ENCODE measurements around the gene ESRRA. TPM values are rescaled to one million over a fixed set of nuclear protein-coding genes. Genes with fewer than 3 reads are reported as not detected.

Gene ESRRA
- polyA plus RNA-seq, 1 donor (not counting 4 experiments of a cell fraction or from before 2014, with no cell fraction given) = 20.8 TPM

GRCh38 chr11:64358907-64359711, 53.8 kb downstream of the ESRRA start, which contains the start of gene RPS6KA4:
TSS of gene RPS6KA4 (plus strand) at chr11:64359162. CDS start at chr11:64359236, 74 bp downstream.
- dilution Hi-C loops (cut with MboI; ENCODE audit: extremely low pct_ligation_motif_present, low sequenced_read_pairs) = no loop called here
- H3K9me1 ChIP-seq (ENCODE audit: control insufficient read depth, extremely low read depth, insufficient read depth, low read length) = peaks cover 3% of the 10 kb centered on the region
- H3K36me3 ChIP-seq (ENCODE audit: control insufficient read depth in 2 of 2, extremely low read depth in 1 of 2, insufficient read depth in 2 of 2, low read length in 2 of 2) = peaks cover 25 to 34% of the 10 kb centered on the region in 2 experiments
- no peak for FAIRE-seq
- H3K27me3 ChIP-seq (ENCODE audit: control insufficient read depth, extremely low read depth, insufficient read depth, low read length) = no peaks in the 10 kb centered on the region
- TF ChIP-seq EZH2 (IDR thresholded peaks at IDR 0.05; ENCODE audit: low read length) (no peak), CTCF (optimal IDR thresholded peaks at IDR 0.05 in 1 of 3, IDR thresholded peaks at IDR 0.05 in 1 of 3, conservative IDR thresholded peaks at IDR 0.05 in 1 of 3; ENCODE audit: extremely low read depth in 1 of 3, insufficient read depth in 2 of 3, low read length in 3 of 3) (no peak)
- H3K79me2 ChIP-seq (ENCODE audit: control insufficient read depth, insufficient read depth, low read length) = peaks cover 35% of the 10 kb centered on the region
- peak within 1 kb of the TSS; percentile 88 for H3K27ac ChIP-seq (ENCODE audit: control insufficient read depth, insufficient read depth, low read length)
- DNase-seq (ENCODE audit: low read depth, low spot score) = no peak
- peaks cover 6% of the 10 kb centered on the region for H4K20me1 ChIP-seq (ENCODE audit: control insufficient read depth, extremely low read depth, insufficient read depth, low read length)
- peak within 1 kb of the TSS; percentile 76 for H2AFZ ChIP-seq (ENCODE audit: control insufficient read depth, low read length)
- peak within 1 kb of the TSS; percentile 86 for H3K9ac ChIP-seq (ENCODE audit: control insufficient read depth, extremely low read depth, insufficient read depth, low read length)
- peak within 1 kb of the TSS; percentile 97 for H3K4me2 ChIP-seq (ENCODE audit: control insufficient read depth, extremely low read depth, insufficient read depth, low read depth, low read length)
- H3K9me3 ChIP-seq (ENCODE audit: control insufficient read depth, low read depth, low read length) = no peaks in the 10 kb centered on the region
- H3K4me3 ChIP-seq (ENCODE audit: control insufficient read depth in 2 of 3, extremely low read depth in 1 of 3, insufficient read depth in 2 of 3, low read depth in 1 of 3, low read length in 3 of 3) = peak within 1 kb of the TSS; percentile 86 to 93 (median 90)
- H3K4me1 ChIP-seq (ENCODE audit: control insufficient read depth, extremely low read depth, insufficient read depth, low read length) = peaks cover 44% of the 10 kb centered on the region

- no peak for FAIRE-seq
- TF ChIP-seq CTCF (optimal IDR thresholded peaks at IDR 0.05 in 1 of 3, IDR thresholded peaks at IDR 0.05 in 1 of 3, conservative IDR thresholded peaks at IDR 0.05 in 1 of 3; ENCODE audit: extremely low read depth in 1 of 3, insufficient read depth in 2 of 3, low read length in 3 of 3) (peak in 2 of 3 experiments; percentile 28 to 64), EZH2 (IDR thresholded peaks at IDR 0.05; ENCODE audit: low read length) (no peak)
- Histone ChIP-seq H3K27ac (ENCODE audit: control insufficient read depth, insufficient read depth, low read length) (no peak overlapping the region), H3K9me1 (ENCODE audit: control insufficient read depth, extremely low read depth, insufficient read depth, low read length) (peaks cover 3% of the 10 kb centered on the region), H3K36me3 (ENCODE audit: control insufficient read depth in 2 of 2, extremely low read depth in 1 of 2, insufficient read depth in 2 of 2, low read length in 2 of 2) (peaks cover 28 to 36% of the 10 kb centered on the region in 2 experiments), H3K4me3 (ENCODE audit: control insufficient read depth in 2 of 3, extremely low read depth in 1 of 3, insufficient read depth in 2 of 3, low read depth in 1 of 3, low read length in 3 of 3) (peak overlapping the region; percentile 86 to 93 (median 90)), H3K79me2 (ENCODE audit: control insufficient read depth, insufficient read depth, low read length) (peaks cover 37% of the 10 kb centered on the region), H3K4me1 (ENCODE audit: control insufficient read depth, extremely low read depth, insufficient read depth, low read length) (peaks cover 44% of the 10 kb centered on the region), H4K20me1 (ENCODE audit: control insufficient read depth, extremely low read depth, insufficient read depth, low read length) (peaks cover 6% of the 10 kb centered on the region), H3K9me3 (ENCODE audit: control insufficient read depth, low read depth, low read length) (no peaks in the 10 kb centered on the region), H3K4me2 (ENCODE audit: control insufficient read depth, extremely low read depth, insufficient read depth, low read depth, low read length) (peak overlapping the region; percentile 97), H3K9ac (ENCODE audit: control insufficient read depth, extremely low read depth, insufficient read depth, low read length) (peak overlapping the region; percentile 86), H3K27me3 (ENCODE audit: control insufficient read depth, extremely low read depth, insufficient read depth, low read length) (no peaks in the 10 kb centered on the region), H2AFZ (ENCODE audit: control insufficient read depth, low read length) (no peak overlapping the region)
- no peak for DNase-seq (ENCODE audit: low read depth, low spot score)
- dilution Hi-C loops (cut with MboI; ENCODE audit: extremely low pct_ligation_motif_present, low sequenced_read_pairs) = no loop called here
These were observed 54.6 kb downstream of the ESRRA start for GRCh38 chr11:64359712-64360445.
